Hematopoietic multipotent progenitor cell (in vitro differentiated cells): ENCODE data around the gene RASGRP1. TPM values are rescaled to one million over a fixed set of nuclear protein-coding genes. Genes with fewer than 3 reads are reported as not detected.
A peak's percentile ranks its signal among the peaks of the same experiment; 100 is the strongest.

Source experiments
- DNase-seq, 3 donors: peaks; one replicate each; pipeline ENCODE4 v3.0.0-alpha.2; 2011 to 2015; ENCODE audit warnings: low read depth in 2 of 3, low spot score in 2 of 3
- total RNA-seq: library from RNA; depleted of rRNA; stranded (reverse); fragments of >200 nt; gene quantifications from one replicate; pipeline ENCODE4 v1.2.3, GENCODE V29; 2012

RASGRP1 gene
- total RNA-seq, 1 donor: 2.7 TPM

DNA sequence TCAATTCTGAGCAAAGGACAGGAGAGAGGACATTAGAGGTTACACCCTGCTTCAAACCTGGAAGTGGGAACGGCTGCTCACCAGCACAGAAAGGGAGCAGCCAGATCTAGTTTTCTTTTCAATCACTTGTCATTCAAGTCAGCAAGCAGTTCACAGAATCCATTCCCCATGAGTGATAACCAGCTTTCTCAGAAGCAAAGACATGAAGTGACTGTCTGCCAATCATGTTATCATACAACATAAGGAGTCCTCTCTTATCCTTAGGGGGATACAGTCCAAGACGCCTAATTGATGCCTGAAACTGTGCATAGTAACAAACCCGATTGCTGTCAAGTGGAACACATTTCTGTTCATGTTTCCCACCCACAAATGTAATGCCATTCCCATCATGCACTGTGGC is 56.0 kb downstream of the RASGRP1 start:
- DNase-seq: no peak

DNA sequence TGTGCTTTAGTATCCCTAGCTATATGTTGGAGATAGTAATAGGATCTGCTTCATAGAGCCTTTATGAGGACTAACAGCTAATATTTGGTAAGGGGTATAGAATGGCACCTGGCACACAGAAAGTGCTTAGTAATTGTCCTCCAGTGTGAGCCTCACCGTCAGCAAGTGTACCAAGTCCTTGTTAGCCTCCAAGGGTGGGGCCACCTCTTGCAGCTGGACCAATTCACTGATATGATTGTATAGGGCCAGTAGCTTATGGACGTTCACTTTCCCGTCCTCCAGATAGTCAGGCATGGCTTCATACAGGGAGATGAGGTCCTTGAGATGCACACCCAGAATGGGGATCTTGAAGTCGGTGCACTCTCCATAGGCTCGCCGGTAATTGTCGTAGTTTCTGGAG is 57.0 kb downstream of the RASGRP1 start:
- no peak for DNase-seq

DNA sequence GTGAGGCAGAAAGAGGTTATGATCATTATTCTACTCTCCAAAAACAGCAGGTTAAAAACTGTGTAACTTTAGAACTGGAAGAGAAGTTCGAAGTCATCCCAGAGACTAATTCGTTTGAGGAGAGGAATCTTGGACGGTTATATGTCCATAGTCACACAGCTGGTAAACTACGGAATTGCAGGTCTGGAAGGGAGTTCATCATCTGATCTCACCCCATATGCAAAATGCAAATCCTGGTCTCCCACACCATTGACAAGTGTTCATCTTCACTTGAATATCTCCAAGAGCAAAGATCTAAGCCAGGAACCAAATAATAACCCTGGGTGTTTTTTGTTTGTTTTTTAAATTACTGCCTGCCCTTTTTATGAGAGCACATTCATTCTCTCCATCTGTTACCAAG is 57.6 kb downstream of the RASGRP1 start:
- no peak for DNase-seq

DNA sequence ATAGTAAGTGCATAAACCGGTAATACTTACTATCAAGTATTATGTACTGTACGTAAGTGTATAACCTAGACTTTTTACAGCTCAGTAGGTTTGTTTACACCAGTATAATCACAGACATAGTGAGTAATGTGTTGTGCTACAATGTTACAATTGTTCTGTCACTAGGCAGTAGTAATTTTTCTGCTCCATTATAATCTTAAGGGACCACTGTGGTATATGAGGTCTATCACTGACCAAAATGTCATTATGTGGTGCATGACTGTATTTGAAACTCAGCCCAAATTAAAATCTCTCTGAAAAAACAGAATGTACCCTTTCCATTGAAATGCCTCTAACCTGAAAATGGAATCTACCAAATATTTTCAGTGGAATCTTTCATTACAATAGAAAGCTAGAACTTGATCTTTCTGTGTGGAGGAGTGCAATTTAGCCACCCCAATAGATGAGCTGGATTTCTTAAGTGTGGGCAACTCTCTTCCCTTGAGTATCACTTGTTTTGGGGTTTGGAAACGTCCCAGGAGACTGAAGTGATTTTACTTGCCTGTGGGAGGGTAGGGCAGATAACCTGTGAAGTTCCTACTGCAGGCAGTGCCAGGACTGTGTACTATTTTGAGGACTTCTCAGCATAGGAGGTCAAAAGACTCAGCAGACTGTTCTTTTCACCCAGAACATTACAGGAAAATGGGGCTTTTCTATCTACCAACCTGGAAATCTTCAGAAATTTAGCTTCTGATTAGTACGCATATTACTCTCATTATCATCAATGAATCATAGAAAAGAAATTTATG is 59.7 kb downstream of the RASGRP1 start:
- no peak for DNase-seq

DNA sequence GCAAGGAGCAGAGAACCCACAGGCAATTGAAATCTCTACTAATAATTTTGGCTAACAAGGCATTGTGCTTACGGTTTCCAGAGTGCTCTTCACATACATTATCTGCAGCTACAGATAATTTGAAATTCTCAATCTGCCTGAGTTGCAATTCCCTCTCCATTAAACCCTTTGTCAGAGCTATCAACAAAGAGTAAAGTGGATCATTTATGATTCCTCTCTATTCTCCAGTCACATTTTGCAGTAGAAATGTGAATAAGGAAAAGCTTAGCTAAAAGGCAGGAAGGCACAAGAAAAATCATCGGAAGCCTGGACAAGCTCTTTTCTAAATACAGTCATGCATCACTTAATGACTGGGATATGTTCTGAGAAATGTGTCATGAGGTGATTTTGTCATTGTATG is 61.1 kb downstream of the RASGRP1 start:
- DNase-seq: no peak

DNA sequence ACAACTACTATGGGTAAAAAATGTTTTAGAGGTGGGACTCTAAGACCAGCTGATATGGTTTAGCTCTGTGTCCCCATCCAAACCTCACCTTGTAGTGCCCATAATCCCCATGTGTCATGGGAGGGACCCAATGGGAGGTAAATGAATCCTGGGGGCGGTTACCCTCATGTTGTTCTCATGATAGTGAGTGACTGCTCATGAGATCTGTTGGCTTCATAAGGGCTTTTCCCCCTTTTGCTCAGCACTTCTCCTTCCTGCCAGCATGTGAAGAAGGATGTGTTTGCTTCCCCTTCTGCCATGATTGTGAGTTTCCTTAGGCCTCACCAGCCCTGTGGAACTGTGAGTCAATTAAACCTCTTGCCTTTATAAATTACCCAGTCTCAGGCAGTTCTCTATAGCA is 65.0 kb downstream of the RASGRP1 start:
- DNase-seq: no peak

DNA sequence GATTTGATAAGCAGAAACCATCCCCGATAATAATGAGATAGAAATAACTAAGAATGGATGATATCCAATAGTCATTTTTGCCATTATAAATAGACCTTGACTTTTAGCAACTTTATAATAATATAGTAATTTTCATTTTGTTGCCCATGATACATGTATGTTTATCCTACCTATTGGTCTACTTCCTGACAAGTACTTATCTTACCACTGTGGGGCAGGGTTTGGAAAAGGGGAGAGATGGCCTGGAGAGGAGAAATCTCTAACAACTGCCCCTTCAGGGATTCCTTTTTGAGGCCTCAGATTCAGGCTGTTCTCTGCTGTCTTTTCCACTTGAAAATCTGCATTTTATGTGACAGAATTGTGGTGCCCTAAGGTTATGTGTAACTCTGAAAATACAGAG is 68.5 kb downstream of the RASGRP1 start:
- DNase-seq: no peak

DNA sequence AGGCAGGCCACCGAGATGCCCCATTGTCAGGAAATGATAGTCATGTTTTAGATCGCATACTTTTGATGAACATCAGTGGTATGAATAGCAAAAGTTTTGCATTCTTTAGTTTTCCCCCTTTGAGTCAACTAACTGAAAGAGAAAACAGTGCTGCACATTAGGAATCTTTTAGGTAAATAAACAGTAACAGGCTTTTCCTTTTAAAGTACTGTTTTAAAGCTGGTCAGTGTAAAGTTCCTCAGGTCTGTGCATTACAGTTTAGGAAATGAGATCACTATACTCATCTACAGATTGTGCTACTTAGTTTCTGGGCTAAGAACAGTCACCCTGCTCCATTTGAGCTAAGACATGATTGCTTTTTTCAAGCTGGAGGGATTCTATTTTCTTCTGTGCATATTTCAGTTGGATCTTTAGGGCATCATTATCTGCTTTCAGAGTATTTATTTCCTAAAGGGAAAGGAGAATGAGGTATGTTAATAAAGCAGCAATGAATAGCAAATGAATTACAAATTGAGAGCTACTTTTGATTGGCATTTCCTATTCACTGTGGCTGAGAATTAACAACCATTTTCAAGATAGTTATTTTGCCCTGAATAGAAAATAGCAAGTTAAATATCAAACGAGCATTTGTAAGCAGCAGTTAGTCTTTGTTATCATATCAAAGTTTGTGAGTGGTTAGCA is 74.2 kb downstream of the RASGRP1 start:
- no peak for DNase-seq

DNA sequence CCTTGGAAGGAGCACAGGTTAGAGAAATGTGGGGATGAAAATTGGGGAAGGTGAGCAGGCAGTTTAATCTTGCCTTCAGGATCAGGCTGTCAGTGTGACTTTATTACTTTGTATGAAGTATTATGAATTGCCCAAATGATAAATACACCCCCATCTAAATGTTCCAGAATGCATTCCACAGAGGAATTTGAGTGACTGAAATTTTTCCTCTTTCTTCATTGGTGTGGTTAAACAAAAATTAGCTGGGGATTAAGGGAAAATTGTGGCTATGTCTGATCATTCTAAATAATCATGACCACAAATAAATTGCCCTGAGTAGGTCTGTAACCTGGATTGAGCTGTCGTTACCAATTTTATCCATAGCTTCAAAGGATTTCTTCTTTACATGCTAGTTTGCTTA is 77.2 kb downstream of the RASGRP1 start:
- DNase-seq: no peak

DNA sequence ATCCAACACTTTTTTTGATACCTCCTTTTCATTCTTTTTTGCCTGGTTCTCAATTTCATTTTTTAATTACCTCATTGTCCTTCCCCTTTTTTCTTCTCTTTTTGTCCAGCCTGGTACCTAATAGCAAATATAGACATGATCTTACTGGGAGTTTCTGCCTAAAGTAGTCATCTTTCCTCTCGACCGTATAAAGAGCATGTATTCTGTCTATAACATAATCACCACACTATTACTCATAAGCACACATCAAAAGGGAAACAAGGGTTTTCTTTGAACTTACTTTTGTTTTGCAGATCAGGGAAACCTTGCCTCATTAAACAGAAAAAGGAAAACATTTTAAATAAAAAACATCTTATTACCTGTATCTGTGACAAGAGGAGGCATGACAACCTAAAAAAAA is 77.7 kb downstream of the RASGRP1 start:
- DNase-seq: no peak

DNA sequence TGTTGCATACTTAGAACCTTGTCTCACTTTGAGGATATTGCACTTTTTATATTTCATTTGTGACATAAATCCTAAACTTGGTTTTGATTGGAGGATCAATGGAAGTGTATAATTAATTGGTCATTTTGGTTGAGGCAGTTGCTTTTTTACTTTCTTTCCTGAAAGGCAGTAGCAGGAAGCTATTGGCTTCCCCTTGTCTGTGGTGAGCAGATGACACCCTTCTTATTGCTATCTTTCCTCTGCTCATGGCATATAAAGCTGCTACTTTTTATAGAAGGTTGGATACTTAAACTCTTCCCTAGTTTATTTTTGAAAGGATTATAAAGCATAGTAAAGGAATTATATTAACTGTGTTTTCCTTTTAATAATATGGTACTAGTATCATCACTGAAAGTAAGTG is 82.0 kb downstream of the RASGRP1 start:
- no peak for DNase-seq

DNA sequence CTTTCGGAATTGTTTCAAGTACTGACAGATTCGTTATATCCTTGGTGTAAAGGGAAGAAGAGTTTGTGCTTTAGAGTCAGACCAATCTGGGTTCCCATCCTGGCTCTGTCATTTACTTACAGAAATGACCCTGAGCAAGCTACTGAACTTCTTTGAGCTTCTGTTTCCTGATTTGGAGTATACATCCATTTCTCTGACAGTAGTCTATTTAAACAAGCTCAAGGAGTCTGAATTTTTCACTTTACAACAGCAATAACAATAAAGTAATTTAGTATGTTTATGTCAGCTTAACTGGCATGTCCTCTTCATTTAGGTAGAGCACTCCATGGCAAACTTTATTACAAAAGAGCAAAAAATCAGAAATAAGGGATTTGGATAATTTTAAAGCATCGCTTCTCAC is 82.9 kb downstream of the RASGRP1 start:
- no peak for DNase-seq

DNA sequence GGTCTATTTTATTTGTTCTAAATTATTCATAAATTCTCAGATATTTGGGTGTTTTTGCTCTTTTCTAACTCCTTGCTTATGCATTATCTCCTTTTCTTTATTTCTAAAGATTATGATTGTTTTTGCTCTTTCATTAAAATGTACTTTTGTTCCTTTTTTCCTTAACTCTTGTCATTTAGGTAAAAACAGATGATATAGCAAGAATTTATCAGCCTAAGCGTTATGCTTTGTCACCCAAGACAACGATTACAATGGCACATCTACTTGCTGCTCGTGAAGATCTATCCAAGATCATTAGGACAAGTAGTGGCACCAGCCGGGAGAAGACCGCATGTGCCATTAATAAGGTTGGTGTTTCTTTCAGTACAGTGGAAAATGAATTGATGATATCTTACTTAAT is 83.5 kb downstream of the RASGRP1 start:
- no peak for DNase-seq

DNA sequence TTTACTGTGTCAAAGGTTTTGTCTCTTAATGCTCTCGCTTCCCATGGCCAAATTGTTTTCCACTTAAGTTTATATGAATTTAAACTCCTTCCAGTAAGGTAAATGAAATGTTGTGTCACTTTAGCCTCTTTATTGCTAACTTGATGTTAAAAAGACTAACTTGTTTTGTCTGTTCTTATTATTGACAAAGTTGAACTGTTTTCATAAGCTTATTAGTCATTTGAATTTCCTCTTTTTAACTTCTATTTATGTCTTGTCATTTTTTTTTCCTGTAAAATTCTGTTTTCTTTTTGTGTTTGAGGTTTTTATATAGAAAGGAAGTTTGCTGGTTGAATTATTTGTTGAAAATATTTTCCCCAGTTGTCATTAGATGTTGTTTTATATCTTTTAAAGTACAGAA is 84.9 kb downstream of the RASGRP1 start:
- no peak for DNase-seq

DNA sequence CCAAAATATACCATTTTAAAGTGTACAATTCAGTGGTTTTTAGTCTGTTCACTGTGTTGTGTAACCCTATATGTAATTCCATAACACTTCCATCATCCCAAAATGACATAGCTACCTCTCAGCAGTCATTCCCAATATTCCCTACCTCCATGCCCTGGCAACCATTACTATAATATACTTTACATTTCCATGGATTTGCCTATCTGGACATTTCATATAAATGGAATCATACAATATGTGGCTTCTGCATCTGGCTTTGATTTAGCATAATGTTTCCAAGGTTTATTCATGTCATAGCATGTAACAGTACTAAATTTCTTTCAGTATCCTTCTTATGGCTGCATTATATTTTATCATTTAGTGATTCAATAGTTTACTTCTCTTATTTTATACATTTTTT is 85.3 kb downstream of the RASGRP1 start:
- no peak for DNase-seq

DNA sequence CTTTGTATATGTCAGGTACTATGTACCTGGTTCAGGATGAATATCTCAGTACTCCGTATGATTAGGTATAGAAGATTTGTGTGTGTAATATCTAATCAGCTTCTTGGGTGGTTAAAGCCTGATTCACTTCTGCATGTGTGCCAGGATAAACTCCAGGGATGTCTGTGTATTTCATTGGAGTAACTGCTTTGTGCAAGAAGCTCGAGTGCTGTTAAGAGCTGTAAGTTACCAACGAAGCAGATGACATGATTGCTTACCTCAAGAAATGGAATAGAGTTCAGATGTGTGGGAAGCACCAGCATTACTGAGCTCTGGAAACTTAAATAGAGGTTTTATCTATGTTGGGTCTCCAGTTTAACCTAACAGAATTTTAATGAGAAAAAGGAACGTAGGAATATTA is 87.0 kb downstream of the RASGRP1 start:
- no peak for DNase-seq

DNA sequence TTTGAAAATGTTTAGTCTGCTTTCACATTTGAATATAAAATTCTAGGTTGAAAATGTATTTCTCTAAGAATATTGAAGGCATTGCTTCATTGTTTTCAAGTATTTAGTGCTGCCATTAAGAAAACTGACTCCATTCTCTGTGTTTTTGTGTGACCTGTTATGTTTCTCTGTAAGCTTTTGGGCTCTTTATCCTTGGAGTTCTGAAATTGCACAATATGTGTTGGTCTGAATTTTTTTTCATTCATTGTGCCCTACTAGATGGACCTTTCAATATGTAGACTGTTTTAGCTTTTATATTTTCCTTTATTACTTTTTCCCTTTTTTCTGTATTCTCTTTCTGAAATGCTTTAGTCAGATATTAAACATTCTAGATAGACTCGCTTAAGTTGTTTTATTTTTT is 88.5 kb downstream of the RASGRP1 start:
- DNase-seq: no peak

DNA sequence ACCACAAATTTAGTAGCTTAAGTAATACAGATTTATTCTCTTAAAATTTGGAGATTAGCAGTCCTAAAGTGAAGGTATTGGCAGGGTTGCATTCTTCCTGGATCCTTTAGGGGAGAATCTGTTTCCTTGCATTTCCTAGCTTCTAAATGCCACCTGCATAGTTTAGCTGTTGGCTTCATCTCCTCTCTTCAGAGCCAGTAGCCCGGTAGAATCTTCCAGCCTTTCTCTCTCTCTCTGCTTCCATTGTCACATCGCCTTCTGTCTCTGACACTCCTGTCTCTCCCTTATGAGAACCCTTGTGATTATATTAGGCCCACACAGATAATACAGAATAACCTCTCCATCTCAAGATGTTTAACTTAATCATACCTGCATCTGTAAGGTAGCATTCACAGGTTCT is 89.3 kb downstream of the RASGRP1 start:
- no peak for DNase-seq

DNA sequence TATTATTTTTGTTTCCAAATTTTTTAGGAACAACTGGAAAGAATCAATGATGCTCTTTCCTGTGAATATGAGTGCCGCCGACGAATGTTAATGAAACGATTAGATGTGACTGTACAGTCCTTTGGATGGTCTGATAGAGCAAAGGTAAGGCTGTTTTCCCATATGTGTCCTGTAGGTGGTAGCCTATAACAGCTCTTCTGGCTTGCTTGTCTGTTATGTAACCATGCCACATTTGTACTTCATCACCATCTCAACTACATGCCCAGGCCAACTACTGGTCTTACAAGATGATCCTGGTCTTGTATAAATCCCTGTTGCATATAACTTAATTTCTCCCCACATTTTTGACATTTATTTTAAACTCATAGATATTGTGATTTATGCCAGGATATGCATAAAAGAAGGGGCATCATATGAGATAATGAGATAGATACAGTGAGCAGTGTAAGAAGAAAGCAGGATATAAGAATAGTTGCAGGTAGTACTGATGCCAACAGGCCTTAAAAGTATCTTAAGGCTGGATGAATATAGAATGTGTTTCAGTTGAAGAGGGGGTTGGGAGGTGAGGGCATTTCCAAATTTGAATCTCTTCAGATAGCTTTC is 90.4 kb downstream of the RASGRP1 start:
- DNase-seq: peak; percentile 33 to 80 (median 54)

DNA sequence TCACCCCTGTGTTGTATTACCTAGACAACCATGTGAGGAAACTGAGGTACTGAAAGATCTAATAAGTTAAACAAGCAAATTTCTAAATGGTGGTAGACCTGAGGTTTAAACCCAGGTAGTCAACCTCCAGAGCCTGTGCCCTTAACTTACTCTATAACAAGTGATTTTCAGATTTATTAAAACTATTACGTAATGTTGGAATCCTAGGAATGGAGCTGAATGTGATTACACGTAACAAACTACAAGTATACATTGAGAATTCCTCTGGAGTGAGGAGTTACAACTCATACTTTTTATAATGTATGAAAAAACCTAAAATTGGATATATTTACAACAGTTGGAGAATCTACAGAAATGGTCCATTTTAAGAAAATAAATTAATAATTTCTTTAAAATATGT is 92.6 kb downstream of the RASGRP1 start:
- no peak for DNase-seq

DNA sequence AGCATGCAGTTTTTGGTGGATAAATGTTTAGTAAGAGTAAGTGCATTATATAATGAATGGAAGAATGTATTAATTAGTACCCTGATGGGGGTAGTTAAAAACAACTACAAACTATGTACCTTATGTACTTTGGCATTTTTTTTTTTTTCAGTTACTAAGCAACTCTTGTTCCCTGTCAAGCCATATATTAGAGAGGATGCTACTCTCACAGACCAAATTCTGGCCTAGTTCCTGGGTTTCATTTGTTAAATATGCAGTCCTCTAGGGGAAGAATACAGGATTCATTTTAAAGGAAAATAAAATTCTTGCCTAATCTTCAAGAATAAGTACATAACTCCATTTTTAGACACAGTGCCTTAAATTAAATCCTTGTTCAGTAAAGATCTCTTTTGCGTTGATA is 93.8 kb downstream of the RASGRP1 start:
- no peak for DNase-seq

DNA sequence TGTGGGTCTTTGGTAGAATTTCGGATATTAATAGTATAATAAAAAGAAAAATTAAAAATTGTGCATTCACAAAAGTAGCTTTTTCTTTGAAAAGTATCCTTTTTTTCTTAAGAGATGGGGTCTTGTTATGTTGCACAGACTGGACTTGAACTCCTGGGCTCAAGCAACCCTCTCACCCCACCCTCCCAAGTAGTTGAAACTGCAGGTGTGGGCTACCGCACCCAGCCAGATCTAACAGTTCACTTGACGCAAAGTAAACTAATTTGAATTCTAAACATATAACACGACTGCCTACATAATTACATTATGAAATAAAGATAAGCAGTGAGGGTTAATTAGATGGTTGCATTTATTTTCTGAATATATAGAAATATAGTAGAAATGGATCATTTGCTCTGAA is 99.9 kb downstream of the RASGRP1 start:
- DNase-seq: no peak
